H1 (cell line): ENCODE measurements around the gene TAF15.

Experiments
- ASH2L ChIP-seq: fragments of 200-600, 300-600 bp; sonication (generic); IDR thresholded peaks from one replicate; pipeline ENCODE4 v1.7.1; 2017; ENCODE audit warnings: low read length
- CREB1 ChIP-seq: IDR thresholded peaks from 2 replicates; pipeline ENCODE4 v1.6.1; 2012; ENCODE audit warnings: inconsistent platforms
- EP300 ChIP-seq, 2 experiments: IDR thresholded peaks; 1 replicate in 1 of 2; 2 replicates in 1 of 2; pipeline ENCODE4 v1.6.1; 2011 to 2012; ENCODE audit warnings: low read depth in 2 of 2, low read length in 2 of 2, mild to moderate bottlenecking in 2 of 2, borderline replicate concordance in 1 of 2, inconsistent platforms in 1 of 2, moderate library complexity in 1 of 2
- EZH2 ChIP-seq: fragments of 200-600 bp; sonication (generic); IDR thresholded peaks from 2 replicates; pipeline ENCODE4 v1.7.1; 2012; ENCODE audit warnings: low read depth, mild to moderate bottlenecking, moderate library complexity, low read length, inconsistent platforms; ENCODE audit not compliant: severe bottlenecking
- JUN ChIP-seq: IDR thresholded peaks from 2 replicates; pipeline ENCODE4 v1.6.1; 2011; ENCODE audit warnings: low read depth, mild to moderate bottlenecking, improper control_type of control experiment, low read length
- RNF2 ChIP-seq: fragments of 200-900, 300-1000 bp; sonication (generic); IDR thresholded peaks from 2 replicates; pipeline ENCODE4 v1.7.1; 2016; ENCODE audit warnings: borderline replicate concordance, low read depth, mild to moderate bottlenecking, antibody characterized with exemption, low read length; ENCODE audit not compliant: poor library complexity, severe bottlenecking; ENCODE audit errors: missing control alignments
- TAF7 ChIP-seq: optimal IDR thresholded peaks from 2 replicates; pipeline ENCODE3; 2011; ENCODE audit warnings: low read depth, mild to moderate bottlenecking, inconsistent platforms, low read length, moderate library complexity, borderline replicate concordance
- TF ChIP-seq, protein P1 (sequence below), 3 experiments: IDR thresholded peaks; 1 replicate in 2 of 3; 2 replicates in 1 of 3; pipeline versions ENCODE4 v1.5.1 to v1.6.1; 2011; ENCODE audit warnings: low read length in 3 of 3, mild to moderate bottlenecking in 3 of 3, inconsistent platforms in 2 of 3, low read depth in 1 of 3, moderate library complexity in 1 of 3; ENCODE audit not compliant: insufficient read depth in 1 of 3; ENCODE audit errors: control extremely low read depth in 1 of 3

DNA sequence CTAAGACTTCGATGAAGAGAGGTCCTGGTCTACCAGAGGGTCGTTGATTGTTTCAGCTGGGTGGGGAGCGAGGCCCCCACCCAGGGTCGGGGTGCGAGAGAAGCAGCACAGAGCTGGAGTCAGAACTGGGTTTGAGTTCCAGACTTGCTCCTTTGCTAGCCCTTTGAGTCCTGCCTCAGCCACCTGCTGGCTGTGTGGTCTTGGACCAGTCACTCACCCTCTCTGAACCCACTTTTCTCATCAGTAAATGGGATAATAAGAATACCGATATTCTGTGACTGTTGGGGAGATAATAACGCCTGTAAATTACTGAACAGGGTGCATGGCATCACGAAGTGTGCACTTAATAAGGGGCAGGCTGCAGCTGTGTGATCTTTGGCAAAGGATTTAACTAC, 13.4 kb upstream of the TAF15 start:
- TF ChIP-seq, protein P1, sequence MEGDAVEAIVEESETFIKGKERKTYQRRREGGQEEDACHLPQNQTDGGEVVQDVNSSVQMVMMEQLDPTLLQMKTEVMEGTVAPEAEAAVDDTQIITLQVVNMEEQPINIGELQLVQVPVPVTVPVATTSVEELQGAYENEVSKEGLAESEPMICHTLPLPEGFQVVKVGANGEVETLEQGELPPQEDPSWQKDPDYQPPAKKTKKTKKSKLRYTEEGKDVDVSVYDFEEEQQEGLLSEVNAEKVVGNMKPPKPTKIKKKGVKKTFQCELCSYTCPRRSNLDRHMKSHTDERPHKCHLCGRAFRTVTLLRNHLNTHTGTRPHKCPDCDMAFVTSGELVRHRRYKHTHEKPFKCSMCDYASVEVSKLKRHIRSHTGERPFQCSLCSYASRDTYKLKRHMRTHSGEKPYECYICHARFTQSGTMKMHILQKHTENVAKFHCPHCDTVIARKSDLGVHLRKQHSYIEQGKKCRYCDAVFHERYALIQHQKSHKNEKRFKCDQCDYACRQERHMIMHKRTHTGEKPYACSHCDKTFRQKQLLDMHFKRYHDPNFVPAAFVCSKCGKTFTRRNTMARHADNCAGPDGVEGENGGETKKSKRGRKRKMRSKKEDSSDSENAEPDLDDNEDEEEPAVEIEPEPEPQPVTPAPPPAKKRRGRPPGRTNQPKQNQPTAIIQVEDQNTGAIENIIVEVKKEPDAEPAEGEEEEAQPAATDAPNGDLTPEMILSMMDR (IDR thresholded peaks at IDR 0.05; ENCODE audit: control extremely low read depth in 1 of 3, insufficient read depth in 1 of 3, low read depth in 1 of 3, low read length in 3 of 3) = no peak
- TF ChIP-seq RNF2 (no peak), ASH2L (no peak), JUN (no peak), CREB1 (no peak), EP300 (IDR thresholded peaks at IDR 0.05; ENCODE audit: borderline replicate concordance in 1 of 2, low read depth in 2 of 2, low read length in 2 of 2) (no peak), TAF7 (no peak), EZH2 (no peak)
